ENCODE data around the gene GPR173. TPM values are rescaled to one million over a fixed set of nuclear protein-coding genes. Genes with fewer than 3 reads are reported as not detected.
A peak's percentile ranks its signal among the peaks of the same experiment; 100 is the strongest.

The GPR173 gene
- total and polyA plus RNA-seq, 2 experiments from 2014 or later, result 0.92 to 7.7 TPM

DNA sequence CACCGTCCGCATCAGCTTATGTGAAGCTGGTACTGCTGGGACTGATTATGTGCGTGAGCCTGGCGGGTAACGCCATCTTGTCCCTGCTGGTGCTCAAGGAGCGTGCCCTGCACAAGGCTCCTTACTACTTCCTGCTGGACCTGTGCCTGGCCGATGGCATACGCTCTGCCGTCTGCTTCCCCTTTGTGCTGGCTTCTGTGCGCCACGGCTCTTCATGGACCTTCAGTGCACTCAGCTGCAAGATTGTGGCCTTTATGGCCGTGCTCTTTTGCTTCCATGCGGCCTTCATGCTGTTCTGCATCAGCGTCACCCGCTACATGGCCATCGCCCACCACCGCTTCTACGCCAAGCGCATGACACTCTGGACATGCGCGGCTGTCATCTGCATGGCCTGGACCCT, 28.1 kb downstream of the GPR173 start (continued):
- TF ChIP-seq EZH2 (IDR thresholded peaks at IDR 0.05; ENCODE audit: low read depth, unreplicated experiment) (no peak), ZNF331 (CRISPR knock-in tag; IDR thresholded peaks at IDR 0.05; ENCODE audit: low read depth) (no peak)
- TF ChIP-seq, protein P1, sequence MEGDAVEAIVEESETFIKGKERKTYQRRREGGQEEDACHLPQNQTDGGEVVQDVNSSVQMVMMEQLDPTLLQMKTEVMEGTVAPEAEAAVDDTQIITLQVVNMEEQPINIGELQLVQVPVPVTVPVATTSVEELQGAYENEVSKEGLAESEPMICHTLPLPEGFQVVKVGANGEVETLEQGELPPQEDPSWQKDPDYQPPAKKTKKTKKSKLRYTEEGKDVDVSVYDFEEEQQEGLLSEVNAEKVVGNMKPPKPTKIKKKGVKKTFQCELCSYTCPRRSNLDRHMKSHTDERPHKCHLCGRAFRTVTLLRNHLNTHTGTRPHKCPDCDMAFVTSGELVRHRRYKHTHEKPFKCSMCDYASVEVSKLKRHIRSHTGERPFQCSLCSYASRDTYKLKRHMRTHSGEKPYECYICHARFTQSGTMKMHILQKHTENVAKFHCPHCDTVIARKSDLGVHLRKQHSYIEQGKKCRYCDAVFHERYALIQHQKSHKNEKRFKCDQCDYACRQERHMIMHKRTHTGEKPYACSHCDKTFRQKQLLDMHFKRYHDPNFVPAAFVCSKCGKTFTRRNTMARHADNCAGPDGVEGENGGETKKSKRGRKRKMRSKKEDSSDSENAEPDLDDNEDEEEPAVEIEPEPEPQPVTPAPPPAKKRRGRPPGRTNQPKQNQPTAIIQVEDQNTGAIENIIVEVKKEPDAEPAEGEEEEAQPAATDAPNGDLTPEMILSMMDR (conservative IDR thresholded peaks at IDR 0.05; ENCODE audit: low read depth in 2 of 2), result no peak

DNA sequence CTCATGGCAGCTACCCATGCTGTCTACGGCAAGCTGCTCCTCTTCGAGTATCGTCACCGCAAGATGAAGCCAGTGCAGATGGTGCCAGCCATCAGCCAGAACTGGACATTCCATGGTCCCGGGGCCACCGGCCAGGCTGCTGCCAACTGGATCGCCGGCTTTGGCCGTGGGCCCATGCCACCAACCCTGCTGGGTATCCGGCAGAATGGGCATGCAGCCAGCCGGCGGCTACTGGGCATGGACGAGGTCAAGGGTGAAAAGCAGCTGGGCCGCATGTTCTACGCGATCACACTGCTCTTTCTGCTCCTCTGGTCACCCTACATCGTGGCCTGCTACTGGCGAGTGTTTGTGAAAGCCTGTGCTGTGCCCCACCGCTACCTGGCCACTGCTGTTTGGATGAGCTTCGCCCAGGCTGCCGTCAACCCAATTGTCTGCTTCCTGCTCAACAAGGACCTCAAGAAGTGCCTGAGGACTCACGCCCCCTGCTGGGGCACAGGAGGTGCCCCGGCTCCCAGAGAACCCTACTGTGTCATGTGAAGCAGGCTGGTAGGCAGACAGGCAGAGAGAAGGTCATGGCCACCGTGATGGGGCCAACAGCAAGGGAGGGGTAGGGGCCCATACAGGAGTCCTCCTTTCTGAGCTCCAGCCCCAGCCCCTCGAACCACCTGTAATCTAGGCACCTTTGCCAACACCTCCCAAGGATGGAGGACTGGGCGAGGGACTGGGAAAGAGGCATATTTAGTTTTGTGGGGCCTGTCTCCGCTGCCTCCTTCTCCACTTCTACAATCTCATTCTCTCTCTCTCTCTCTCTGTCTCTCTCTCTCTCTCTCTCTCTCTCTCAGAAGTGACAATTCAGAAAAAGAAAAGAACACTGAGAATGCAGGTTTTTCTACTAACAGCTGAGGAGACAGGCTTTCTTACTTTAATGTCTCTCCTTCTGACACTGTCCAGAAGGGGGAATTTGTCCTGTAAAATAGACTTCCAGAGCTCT, 28.9 kb downstream of the GPR173 start:
- H3K4me3 ChIP-seq, result no peak overlapping the region
- H3F3A ChIP-seq (replicated peaks; ENCODE audit: low read depth), result no peaks in the 10 kb centered on the region; the same call in 1 of the 2 replicates
- H2AFZ ChIP-seq, result no peak overlapping the region
- no peak for TF ChIP-seq JUNB (IDR thresholded peaks at IDR 0.05; ENCODE audit: unreplicated experiment)
- TF ChIP-seq, protein P1 (conservative IDR thresholded peaks at IDR 0.05; ENCODE audit: low read depth in 2 of 2), result peak; percentile 23 to 28; a peak in 3 of 4 replicates
- Mint-ChIP-seq H3K27ac (no peak overlapping the region), H3K36me3 (ENCODE audit: low read depth) (no peaks in the 10 kb centered on the region), H3K9me3 (no peaks in the 10 kb centered on the region; the same call in 2 of the 3 replicates), H3K4me1 (peaks cover 16% of the 10 kb centered on the region), H3K27me3 (ENCODE audit: insufficient read depth, low read depth, poor library complexity) (peaks cover 15% of the 10 kb centered on the region), H3K4me3 (no peak overlapping the region)
- peaks cover 10% of the 10 kb centered on the region for H3K4me1 ChIP-seq (ENCODE audit: insufficient read depth)
- no peaks in the 10 kb centered on the region for H3K79me2 ChIP-seq (replicated peaks; ENCODE audit: insufficient read depth)
- no peaks in the 10 kb centered on the region for H4K20me1 ChIP-seq (replicated peaks; ENCODE audit: insufficient read depth)
- no peak overlapping the region for H3K4me2 ChIP-seq
- peaks cover 8% of the 10 kb centered on the region; the same call in 1 of the 2 replicates for H3K27me3 ChIP-seq (ENCODE audit: insufficient read depth)
- H3K36me3 ChIP-seq (ENCODE audit: insufficient read depth), result no peaks in the 10 kb centered on the region
- H3K27ac ChIP-seq (ENCODE audit: low read depth), result no peak overlapping the region
- ATAC-seq, result no peak
- peak; percentile 14 for DNase-seq (ENCODE audit: low spot score)
- no peaks in the 10 kb centered on the region for H3K9me2 ChIP-seq (ENCODE audit: insufficient read depth)

DNA sequence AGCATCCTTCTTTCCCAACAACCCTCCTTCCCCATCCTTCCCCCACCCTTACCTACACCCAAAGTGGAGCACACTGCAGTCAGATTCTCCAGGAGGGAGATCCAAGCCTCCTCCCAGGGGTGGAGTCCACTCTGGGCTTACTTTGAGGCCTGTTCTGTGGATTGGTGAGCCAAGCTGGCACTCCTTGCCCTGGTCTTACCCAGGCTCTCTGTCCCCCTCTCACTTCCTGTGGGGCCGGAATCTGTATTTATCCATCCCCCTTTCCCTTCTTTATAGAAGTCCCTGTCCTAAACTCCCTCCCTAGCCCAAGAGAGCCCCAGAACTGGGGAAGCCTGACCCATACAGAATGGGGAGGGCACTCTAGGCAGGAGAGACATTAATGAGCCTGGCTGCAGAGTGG, 30.4 kb downstream of the GPR173 start:
- no peak for DNase-seq (ENCODE audit: low spot score)
- Histone ChIP-seq H3K36me3 (ENCODE audit: insufficient read depth) (no peaks in the 10 kb centered on the region), H3K4me3 (no peak overlapping the region), H3K27me3 (ENCODE audit: insufficient read depth) (peaks cover 8% of the 10 kb centered on the region; the same call in 1 of the 2 replicates), H4K20me1 (replicated peaks; ENCODE audit: insufficient read depth) (no peaks in the 10 kb centered on the region; the same call in 1 of the 2 replicates), H3K4me2 (no peak overlapping the region), H3K79me2 (replicated peaks; ENCODE audit: insufficient read depth) (0 out of 2 replicates have a peak, but pooled peaks cover 4% of the 10 kb centered on the region), H2AFZ (no peak overlapping the region), H3K4me1 (ENCODE audit: insufficient read depth) (peaks cover 7% of the 10 kb centered on the region), H3F3A (replicated peaks; ENCODE audit: low read depth) (no peaks in the 10 kb centered on the region; the same call in 1 of the 2 replicates), H3K27ac (ENCODE audit: low read depth) (no peak overlapping the region), H3K9me2 (ENCODE audit: insufficient read depth) (no peaks in the 10 kb centered on the region)
- peaks cover 10% of the 10 kb centered on the region; the same call in 2 of the 3 replicates for H3K36me3 Mint-ChIP-seq (ENCODE audit: low read depth)
- H3K9me3 Mint-ChIP-seq, result no peaks in the 10 kb centered on the region; the same call in 1 of the 3 replicates
- H3K4me3 Mint-ChIP-seq, result no peak overlapping the region
- peaks cover 16% of the 10 kb centered on the region for H3K4me1 Mint-ChIP-seq
- H3K27me3 Mint-ChIP-seq (ENCODE audit: insufficient read depth, low read depth, poor library complexity), result peaks cover 12% of the 10 kb centered on the region
- no peak overlapping the region for H3K27ac Mint-ChIP-seq
- no peak for ATAC-seq
- TF ChIP-seq, protein P2, sequence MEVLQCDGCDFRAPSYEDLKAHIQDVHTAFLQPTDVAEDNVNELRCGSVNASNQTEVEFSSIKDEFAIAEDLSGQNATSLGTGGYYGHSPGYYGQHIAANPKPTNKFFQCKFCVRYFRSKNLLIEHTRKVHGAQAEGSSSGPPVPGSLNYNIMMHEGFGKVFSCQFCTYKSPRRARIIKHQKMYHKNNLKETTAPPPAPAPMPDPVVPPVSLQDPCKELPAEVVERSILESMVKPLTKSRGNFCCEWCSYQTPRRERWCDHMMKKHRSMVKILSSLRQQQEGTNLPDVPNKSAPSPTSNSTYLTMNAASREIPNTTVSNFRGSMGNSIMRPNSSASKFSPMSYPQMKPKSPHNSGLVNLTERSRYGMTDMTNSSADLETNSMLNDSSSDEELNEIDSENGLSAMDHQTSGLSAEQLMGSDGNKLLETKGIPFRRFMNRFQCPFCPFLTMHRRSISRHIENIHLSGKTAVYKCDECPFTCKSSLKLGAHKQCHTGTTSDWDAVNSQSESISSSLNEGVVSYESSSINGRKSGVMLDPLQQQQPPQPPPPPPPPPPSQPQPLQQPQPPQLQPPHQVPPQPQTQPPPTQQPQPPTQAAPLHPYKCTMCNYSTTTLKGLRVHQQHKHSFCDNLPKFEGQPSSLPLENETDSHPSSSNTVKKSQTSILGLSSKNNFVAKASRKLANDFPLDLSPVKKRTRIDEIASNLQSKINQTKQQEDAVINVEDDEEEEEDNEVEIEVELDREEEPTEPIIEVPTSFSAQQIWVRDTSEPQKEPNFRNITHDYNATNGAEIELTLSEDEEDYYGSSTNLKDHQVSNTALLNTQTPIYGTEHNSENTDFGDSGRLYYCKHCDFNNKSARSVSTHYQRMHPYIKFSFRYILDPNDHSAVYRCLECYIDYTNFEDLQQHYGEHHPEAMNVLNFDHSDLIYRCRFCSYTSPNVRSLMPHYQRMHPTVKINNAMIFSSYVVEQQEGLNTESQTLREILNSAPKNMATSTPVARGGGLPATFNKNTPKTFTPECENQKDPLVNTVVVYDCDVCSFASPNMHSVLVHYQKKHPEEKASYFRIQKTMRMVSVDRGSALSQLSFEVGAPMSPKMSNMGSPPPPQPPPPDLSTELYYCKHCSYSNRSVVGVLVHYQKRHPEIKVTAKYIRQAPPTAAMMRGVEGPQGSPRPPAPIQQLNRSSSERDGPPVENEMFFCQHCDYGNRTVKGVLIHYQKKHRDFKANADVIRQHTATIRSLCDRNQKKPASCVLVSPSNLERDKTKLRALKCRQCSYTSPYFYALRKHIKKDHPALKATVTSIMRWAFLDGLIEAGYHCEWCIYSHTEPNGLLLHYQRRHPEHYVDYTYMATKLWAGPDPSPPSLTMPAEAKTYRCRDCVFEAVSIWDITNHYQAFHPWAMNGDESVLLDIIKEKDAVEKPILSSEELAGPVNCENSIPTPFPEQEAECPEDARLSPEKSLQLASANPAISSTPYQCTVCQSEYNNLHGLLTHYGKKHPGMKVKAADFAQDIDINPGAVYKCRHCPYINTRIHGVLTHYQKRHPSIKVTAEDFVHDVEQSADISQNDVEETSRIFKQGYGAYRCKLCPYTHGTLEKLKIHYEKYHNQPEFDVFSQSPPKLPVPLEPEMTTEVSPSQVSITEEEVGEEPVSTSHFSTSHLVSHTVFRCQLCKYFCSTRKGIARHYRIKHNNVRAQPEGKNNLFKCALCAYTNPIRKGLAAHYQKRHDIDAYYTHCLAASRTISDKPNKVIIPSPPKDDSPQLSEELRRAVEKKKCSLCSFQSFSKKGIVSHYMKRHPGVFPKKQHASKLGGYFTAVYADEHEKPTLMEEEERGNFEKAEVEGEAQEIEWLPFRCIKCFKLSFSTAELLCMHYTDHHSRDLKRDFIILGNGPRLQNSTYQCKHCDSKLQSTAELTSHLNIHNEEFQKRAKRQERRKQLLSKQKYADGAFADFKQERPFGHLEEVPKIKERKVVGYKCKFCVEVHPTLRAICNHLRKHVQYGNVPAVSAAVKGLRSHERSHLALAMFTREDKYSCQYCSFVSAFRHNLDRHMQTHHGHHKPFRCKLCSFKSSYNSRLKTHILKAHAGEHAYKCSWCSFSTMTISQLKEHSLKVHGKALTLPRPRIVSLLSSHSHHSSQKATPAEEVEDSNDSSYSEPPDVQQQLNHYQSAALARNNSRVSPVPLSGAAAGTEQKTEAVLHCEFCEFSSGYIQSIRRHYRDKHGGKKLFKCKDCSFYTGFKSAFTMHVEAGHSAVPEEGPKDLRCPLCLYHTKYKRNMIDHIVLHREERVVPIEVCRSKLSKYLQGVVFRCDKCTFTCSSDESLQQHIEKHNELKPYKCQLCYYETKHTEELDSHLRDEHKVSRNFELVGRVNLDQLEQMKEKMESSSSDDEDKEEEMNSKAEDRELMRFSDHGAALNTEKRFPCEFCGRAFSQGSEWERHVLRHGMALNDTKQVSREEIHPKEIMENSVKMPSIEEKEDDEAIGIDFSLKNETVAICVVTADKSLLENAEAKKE (CRISPR knock-in tag; IDR thresholded peaks at IDR 0.05), result no peak
- TF ChIP-seq NANOG (IDR thresholded peaks at IDR 0.05; ENCODE audit: borderline replicate concordance) (no peak), EZH2phosphoT487 (IDR thresholded peaks at IDR 0.05; ENCODE audit: unreplicated experiment) (no peak)
